Suprapubic skin (tissue), 4 donors: ENCODE data around the gene SLC16A12.

ENCODE experiments used
- EP300 ChIP-seq: sonication (generic); formaldehyde crosslinking; IDR thresholded peaks from one replicate; pipeline ENCODE4 v1.6.1; 2017; ENCODE audit warnings: antibody characterized with exemption
- POLR2A ChIP-seq, 2 donors: fragments of 450-650 bp; IDR thresholded peaks; one replicate each; pipeline ENCODE4 v1.6.1; 2017; ENCODE audit warnings: antibody characterized with exemption in 2 of 2, mild to moderate bottlenecking in 2 of 2, moderate library complexity in 2 of 2
- POLR2AphosphoS5 ChIP-seq, 3 donors: sonication (generic); formaldehyde crosslinking; IDR thresholded peaks; one replicate each; pipeline ENCODE4 v1.6.1; 2017; ENCODE audit warnings: antibody characterized with exemption in 3 of 3
- TF ChIP-seq, protein P1 (sequence below), 2 donors: fragments of 200-600 bp in 1 of 2; fragments of 450-650 bp in 1 of 2; sonication (generic) in 1 of 2; IDR thresholded peaks; one replicate each; pipeline ENCODE4 v1.5.1; 2016 to 2019; ENCODE audit warnings: antibody characterized with exemption in 2 of 2, mild to moderate bottlenecking in 1 of 2, moderate library complexity in 1 of 2

GRCh38 chr10:89416465-89416864 is 118.9 kb downstream of the SLC16A12 start:
- TF ChIP-seq, protein P1, sequence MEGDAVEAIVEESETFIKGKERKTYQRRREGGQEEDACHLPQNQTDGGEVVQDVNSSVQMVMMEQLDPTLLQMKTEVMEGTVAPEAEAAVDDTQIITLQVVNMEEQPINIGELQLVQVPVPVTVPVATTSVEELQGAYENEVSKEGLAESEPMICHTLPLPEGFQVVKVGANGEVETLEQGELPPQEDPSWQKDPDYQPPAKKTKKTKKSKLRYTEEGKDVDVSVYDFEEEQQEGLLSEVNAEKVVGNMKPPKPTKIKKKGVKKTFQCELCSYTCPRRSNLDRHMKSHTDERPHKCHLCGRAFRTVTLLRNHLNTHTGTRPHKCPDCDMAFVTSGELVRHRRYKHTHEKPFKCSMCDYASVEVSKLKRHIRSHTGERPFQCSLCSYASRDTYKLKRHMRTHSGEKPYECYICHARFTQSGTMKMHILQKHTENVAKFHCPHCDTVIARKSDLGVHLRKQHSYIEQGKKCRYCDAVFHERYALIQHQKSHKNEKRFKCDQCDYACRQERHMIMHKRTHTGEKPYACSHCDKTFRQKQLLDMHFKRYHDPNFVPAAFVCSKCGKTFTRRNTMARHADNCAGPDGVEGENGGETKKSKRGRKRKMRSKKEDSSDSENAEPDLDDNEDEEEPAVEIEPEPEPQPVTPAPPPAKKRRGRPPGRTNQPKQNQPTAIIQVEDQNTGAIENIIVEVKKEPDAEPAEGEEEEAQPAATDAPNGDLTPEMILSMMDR (IDR thresholded peaks at IDR 0.05): no peak
- TF ChIP-seq POLR2A (IDR thresholded peaks at IDR 0.05) (no peak), POLR2AphosphoS5 (IDR thresholded peaks at IDR 0.05) (no peak), EP300 (no peak)
